Inflammatory macrophage treated with lipopolysaccharide for 1 hour (primary cell): Measurements from ENCODE around the gene ATP2B2.

ENCODE experiments used
- DNase-seq, 2 donors: peaks; one replicate each; pipeline ENCODE4 v3.0.0-alpha.2; 2020 to 2022

The ATP2B2 gene

DNA sequence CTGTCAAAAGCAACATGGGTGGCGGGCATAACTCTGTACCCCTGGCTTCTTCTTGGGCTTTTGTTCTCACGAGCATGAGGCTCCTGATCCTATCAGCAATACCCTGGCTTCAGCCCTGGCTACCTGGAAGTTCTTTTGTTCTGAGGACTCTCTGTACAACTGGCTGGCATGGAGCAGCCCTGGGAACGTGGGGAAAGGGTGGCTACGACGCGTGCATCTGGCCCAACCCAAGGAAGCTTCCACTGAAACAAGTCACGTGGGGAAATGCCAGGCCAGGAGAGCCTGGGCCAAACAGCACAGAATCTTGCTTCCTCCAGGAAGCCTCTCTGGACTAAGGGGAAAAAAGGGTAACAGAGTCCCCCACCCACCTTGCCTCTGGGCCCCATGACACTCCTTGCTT, 22.7 kb upstream of the ATP2B2 start:
- DNase-seq = no peak

DNA sequence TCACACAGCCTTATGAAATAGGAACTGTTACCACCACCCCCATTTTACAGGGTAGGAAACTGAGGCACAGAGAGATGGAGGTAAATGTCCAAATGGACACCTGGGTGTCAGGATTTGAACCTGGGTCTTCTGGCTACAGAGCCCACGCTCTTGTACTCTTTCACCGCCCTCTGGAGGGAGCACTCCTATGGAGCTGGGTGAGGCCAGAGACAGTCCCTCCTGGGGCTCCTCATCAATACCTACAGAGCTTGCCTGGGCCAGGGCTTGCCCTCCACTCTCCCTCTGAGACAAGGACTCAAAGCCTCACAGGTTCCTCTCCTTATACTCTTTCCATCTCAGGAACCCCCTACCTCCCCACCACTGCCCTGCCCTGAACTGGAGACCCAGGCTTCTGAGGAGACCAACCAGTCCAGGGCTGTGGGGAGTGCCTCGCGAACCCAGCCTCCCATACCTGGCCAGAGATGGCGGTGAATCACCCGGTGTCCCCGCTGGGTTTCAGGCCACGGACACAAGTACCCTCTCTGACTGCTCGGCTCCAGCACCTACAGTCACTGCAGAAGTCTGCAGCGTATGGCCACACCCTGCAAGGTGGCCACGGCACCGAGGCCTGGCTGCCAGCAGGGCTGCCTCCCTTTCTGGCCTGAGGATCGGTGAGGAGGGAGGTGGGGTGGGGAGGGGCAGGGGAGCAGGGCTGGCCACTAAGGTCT, 22.1 kb upstream of the ATP2B2 start:
- no peak for DNase-seq

- no peak for DNase-seq
Observed at GRCh38 chr3:10526366-10526765, 21.0 kb upstream of the ATP2B2 start.

DNA sequence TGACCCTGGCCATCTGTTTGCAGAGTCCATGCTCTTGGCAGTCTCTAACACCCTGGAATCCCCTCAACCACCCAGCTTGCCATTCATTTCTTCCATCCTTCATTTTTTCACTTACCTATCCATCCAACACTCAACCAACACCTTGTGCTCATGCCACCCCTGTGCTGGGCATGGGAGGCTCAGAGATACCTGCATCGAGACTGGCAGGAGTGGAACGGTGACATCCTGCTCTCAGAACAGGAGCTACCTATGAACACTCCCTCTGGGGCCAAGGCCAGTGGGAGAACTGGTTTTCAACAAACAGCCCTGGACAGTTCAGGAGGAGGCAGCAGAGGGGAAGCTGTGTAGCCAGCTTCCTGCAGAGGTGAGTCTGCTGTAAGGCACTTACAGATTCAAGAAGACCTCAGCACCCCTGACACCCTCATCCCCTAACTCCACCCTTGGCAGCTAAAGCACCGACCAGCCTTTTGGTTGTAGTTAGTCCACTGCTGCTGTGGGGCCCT, 19.5 kb upstream of the ATP2B2 start:
- no peak for DNase-seq

DNA sequence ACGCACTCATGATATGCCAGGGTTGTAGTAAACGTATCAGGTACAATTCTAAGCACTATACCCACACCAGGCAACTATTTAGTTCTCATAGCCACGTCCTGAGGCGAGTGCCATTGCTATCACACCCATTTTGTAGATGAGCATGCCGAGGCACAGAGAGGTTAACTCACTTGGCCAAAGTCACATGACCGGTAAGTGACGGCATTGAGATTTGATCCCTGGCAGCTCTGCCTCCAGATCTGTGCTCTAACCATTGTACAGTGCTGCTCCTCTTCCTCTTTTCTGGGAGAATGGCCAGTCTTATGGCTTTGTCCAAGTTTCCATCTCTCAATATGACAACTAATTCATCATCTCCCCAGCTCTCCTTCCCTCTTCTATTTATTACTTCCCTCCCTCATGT, 18.9 kb upstream of the ATP2B2 start:
- no peak for DNase-seq

GRCh38 chr3:10523561-10523960, 18.2 kb upstream of the ATP2B2 start:
- no peak for DNase-seq

GRCh38 chr3:10522646-10523303, 17.4 kb upstream of the ATP2B2 start:
- DNase-seq = no peak

- DNase-seq = no peak
Observed at GRCh38 chr3:10521772-10522441, 16.5 kb upstream of the ATP2B2 start.

DNA sequence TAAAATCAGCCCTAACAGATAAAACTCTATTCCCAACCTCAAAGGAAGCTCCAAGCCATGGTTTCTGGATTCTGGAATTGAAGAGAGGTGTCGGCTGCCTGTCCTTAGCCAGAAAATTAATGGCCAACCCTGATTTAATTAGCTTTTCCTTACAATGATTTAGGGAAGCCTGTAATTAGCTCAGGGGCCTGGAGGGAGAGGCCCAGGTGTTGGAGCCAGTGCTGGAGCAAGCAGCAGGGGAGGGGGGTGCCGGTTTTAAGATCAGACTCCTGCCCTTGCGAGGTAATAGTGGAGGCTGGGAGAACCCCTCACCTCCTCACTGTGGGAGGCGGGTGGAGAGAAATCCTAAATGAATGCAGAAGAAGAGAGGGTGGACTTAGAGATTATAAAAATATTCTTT, 14.7 kb upstream of the ATP2B2 start:
- no peak for DNase-seq

DNA sequence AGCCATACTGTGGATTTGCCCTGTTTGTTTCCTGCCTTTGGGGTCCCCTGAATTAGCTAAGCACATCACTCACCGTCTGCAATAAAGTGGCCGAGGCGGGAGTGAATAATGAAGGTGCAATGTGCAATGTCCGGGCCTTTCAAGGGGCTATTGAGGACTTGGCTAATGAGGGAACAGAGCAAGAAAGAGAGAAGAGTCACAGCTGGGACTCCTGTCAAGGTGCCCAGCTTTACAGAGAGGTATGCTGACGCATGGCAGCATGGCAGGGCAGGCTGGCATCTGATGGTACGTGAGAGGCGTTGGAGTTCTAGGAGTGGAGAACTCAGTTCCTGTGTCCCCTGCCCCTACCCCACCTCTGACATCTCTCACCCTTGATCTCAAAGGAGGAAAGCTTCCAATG, 13.8 kb upstream of the ATP2B2 start:
- DNase-seq = no peak

GRCh38 chr3:10518506-10519150, 13.2 kb upstream of the ATP2B2 start:
- DNase-seq = no peak

DNA sequence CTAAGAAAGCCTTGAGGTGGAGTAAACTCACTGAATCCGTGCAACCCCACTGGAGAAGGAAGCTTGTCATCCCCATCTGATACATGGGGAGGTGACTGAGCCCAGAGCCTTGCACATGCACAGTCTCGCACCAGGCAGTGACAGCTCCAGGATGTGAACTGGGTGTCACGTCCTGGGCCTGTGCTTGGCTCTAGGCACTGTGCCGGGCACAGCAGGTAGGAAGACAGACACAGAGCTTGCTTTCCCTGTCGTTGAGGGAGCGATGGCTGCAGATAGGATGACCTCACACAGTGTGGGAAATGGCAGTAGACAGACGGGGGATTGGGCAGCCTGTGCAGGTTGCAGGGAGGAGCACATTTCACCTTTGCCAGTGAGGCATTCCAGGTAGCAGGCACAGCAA, 12.2 kb upstream of the ATP2B2 start:
- no peak for DNase-seq

GRCh38 chr3:10516544-10517452, 11.4 kb upstream of the ATP2B2 start:
- no peak for DNase-seq

GRCh38 chr3:10515884-10516495, 10.6 kb upstream of the ATP2B2 start:
- no peak for DNase-seq

DNA sequence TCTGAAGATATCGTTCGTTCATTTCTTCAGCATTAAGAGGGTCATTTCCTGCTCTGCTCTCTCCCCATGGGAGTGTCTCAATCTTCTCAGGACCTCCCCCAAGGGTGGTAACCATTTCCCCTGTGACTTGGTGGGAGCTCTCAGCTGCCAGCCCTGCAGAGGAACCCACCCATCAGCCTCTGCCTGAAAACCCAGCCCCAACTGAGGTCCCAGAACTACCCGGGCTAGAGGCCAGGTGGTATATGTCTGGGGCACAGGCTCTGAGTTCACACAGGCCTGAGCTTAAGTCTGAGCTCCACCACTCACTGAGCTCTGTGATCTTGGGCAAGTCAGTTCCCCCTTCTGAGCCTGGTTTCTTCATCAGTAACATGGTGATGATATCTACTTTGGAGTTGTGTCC, 10.0 kb upstream of the ATP2B2 start:
- no peak for DNase-seq

DNA sequence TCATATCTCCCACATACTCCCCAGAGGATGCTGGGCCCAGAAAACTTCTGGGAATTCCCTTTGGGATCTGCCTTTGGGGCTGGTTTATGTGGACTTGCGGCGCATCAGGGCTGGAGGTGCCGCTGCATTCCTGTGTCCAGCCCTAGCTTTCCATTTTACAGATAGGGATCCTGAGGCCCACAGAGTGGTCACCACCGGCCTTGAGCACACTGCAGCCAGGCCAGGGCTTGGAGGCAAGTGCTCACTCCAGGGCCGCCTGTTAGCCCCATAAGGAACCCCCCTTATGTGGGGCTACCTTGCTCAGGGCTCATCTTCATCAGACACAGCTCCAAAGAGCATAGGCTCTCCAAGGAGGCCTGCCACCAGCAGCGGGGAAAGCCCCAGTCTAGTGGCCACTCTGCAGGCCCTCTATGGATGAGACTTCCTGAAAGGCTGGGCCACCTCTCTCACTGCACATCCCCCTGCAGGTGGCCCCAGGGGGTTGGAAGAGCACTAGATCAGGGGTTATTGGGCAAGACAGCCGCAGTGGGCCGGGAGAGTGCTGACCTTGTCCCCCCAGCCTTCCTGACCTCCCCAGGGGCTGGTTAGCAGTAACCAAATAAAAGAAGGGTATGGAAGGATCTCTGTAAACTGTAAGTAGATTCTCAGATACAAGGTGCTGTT, 9.2 kb upstream of the ATP2B2 start:
- DNase-seq = no peak

- DNase-seq = no peak
Observed at GRCh38 chr3:10513306-10513705, 7.9 kb upstream of the ATP2B2 start.

- no peak for DNase-seq
Observed at GRCh38 chr3:10512687-10513086, 7.3 kb upstream of the ATP2B2 start.

DNA sequence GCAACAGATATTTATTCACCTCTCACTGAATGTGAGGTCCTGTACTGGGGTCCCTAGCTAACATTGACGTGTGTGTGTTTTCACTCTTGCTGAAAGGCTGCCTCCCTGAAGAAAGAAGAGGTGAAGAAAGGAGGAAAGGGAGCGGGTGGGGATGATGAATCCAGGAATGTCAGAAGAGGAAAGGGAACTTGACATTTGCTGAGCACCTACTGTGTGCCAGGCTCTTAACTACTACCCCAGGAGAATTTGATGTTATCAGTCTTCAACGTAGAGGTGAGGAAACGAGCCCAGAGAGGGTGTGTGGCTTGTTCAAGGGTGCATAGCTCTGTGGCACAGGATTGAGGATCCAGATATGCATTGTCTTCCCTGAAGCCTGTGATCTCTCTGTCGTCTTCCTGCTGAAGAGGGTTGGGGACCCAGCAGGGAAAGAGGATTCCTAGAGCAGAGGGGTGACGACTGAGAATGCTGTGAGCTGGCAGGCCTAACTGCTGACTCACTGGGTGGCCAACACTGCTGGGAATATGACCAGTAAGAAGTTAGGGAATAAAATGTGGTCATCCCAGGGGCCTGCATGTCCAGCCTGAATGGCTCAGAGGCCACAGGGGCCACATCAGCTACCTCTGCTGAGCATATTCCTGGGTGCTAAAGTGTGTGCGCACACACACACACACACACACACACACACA, 6.6 kb upstream of the ATP2B2 start:
- no peak for DNase-seq

GRCh38 chr3:10510743-10511432, 5.5 kb upstream of the ATP2B2 start:
- no peak for DNase-seq
